ENCODE measurements around the gene UMAD1. TPM values are rescaled to one million over a fixed set of nuclear protein-coding genes. Genes with fewer than 3 reads are reported as not detected.

The UMAD1 gene
- total and polyA plus RNA-seq, 4 donors: 7.7 to 19.2 (median 12.2) TPM

GRCh38 chr7:7686811-7687508, 46.4 kb downstream of the UMAD1 start:
- ATAC-seq (ENCODE audit: insufficient read depth, low FRiP score) (no peak), DNase-seq (no peak)
- 65 to 71% methylated on average over 2 of the region's 2 CpGs for WGBS, 2 donors
- Histone ChIP-seq H3K27me3 (ENCODE audit: control insufficient read depth in 3 of 3, insufficient read depth in 3 of 3, low read length in 2 of 3) (peaks cover 0 to 2% (median 0%) of the 10 kb centered on the region in 3 donors), H3K36me3 (ENCODE audit: control insufficient read depth in 4 of 4, insufficient read depth in 4 of 4, low read length in 4 of 4) (no peaks in the 10 kb centered on the region), H3K4me1 (ENCODE audit: control insufficient read depth in 5 of 5, insufficient read depth in 5 of 5, low read length in 5 of 5) (peaks cover 0 to 21% (median 4%) of the 10 kb centered on the region in 5 donors), H3K27ac (ENCODE audit: low read depth in 1 of 2, low read length in 1 of 2) (peak overlapping the region in 1 of 2 donors; percentile 77), H3K9me3 (ENCODE audit: control insufficient read depth in 4 of 4, insufficient read depth in 3 of 4, low read length in 3 of 4) (no peaks in the 10 kb centered on the region), H3K4me3 (no peak overlapping the region), H3K9ac (ENCODE audit: insufficient read depth in 1 of 2, low read length in 2 of 2) (no peak overlapping the region)
- no peak for TF ChIP-seq CTCF (IDR thresholded peaks at IDR 0.05; ENCODE audit: control extremely low read depth, extremely low read depth)

- peak overlapping the region in 1 of 2 donors; percentile 66 for H3K27ac ChIP-seq (ENCODE audit: low read depth in 1 of 2, low read length in 1 of 2)
- 23 to 27% methylated on average over 1 of the region's 1 CpG for WGBS, 2 donors
- no peak for ATAC-seq (ENCODE audit: insufficient read depth, low FRiP score)
Observed at GRCh38 chr7:7687800-7688199, 47.2 kb downstream of the UMAD1 start.

DNA sequence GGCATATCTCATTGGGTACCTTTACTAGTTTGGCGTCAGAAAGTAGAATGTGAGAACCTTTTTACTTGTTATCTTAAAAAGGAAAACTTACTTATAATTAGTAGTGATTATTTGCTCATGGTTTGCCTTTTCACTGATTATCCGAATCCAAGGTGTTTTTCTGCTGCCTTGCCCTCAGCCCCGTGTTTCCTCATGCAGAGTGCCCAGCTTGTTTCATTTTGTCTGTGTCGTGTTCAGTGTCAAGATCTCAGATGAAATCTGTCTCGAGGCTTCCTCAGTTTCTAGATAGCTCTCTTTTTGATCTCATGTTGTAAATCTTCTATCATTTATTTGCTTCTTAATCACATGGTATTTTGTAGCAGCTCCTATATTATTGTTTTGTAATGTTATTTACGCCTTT, 47.8 kb downstream of the UMAD1 start:
- DNase-seq (no peak), ATAC-seq (ENCODE audit: insufficient read depth, low FRiP score) (no peak)
- no peaks in the 10 kb centered on the region for H3K36me3 ChIP-seq (ENCODE audit: control insufficient read depth in 4 of 4, insufficient read depth in 4 of 4, low read length in 4 of 4)
- WGBS, 2 donors: 38 to 51% methylated on average over 6 of the region's 6 CpGs
- H3K9ac ChIP-seq (ENCODE audit: insufficient read depth in 1 of 2, low read length in 2 of 2): no peak overlapping the region
- H3K9me3 ChIP-seq (ENCODE audit: control insufficient read depth in 4 of 4, insufficient read depth in 3 of 4, low read length in 3 of 4): no peaks in the 10 kb centered on the region
- peaks cover 0 to 6% (median 0%) of the 10 kb centered on the region in 3 donors for H3K27me3 ChIP-seq (ENCODE audit: control insufficient read depth in 3 of 3, insufficient read depth in 3 of 3, low read length in 2 of 3)
- no peak overlapping the region for H3K4me3 ChIP-seq
- H3K4me1 ChIP-seq (ENCODE audit: control insufficient read depth in 5 of 5, insufficient read depth in 5 of 5, low read length in 5 of 5): peaks cover 0 to 18% (median 4%) of the 10 kb centered on the region in 5 donors
- TF ChIP-seq CTCF (IDR thresholded peaks at IDR 0.05; ENCODE audit: control extremely low read depth, extremely low read depth): no peak
- H3K27ac ChIP-seq (ENCODE audit: low read depth in 1 of 2, low read length in 1 of 2): peak overlapping the region in 1 of 2 donors; percentile 66

More at GRCh38 chr7:7687800-7688199, 47.2 kb downstream of the UMAD1 start:
- Histone ChIP-seq H3K36me3 (ENCODE audit: control insufficient read depth in 4 of 4, insufficient read depth in 4 of 4, low read length in 4 of 4) (no peaks in the 10 kb centered on the region), H3K9ac (ENCODE audit: insufficient read depth in 1 of 2, low read length in 2 of 2) (no peak overlapping the region), H3K27me3 (ENCODE audit: control insufficient read depth in 3 of 3, insufficient read depth in 3 of 3, low read length in 2 of 3) (peaks cover 0 to 4% (median 0%) of the 10 kb centered on the region in 3 donors), H3K4me1 (ENCODE audit: control insufficient read depth in 5 of 5, insufficient read depth in 5 of 5, low read length in 5 of 5) (peaks cover 0 to 21% (median 4%) of the 10 kb centered on the region in 5 donors), H3K4me3 (no peak overlapping the region), H3K9me3 (ENCODE audit: control insufficient read depth in 4 of 4, insufficient read depth in 3 of 4, low read length in 3 of 4) (no peaks in the 10 kb centered on the region)
- TF ChIP-seq CTCF (IDR thresholded peaks at IDR 0.05; ENCODE audit: control extremely low read depth, extremely low read depth): no peak
- no peak for DNase-seq
